Nephron progenitor cell (in vitro differentiated cells): ENCODE results near the gene CRP.
A peak's percentile ranks its signal among the peaks of the same experiment; 100 is the strongest.

Experiments
- DNase-seq: peaks from one replicate; pipeline ENCODE4 v3.0.0; 2021
- H3K27ac Mint-ChIP-seq: 2 replicates; pipeline ENCODE4 v1.8.0; 2021; ENCODE audit warnings: mild to moderate bottlenecking, moderate library complexity, mixed read lengths
- H3K27me3 Mint-ChIP-seq: 2 replicates; pipeline ENCODE4 v1.8.0; 2021; ENCODE audit warnings: mild to moderate bottlenecking, low read depth, mixed read lengths; ENCODE audit not compliant: poor library complexity
- H3K36me3 Mint-ChIP-seq: 2 replicates; pipeline ENCODE4 v1.8.0; 2021; ENCODE audit warnings: low read depth, mixed read lengths
- H3K4me1 Mint-ChIP-seq: 2 replicates; pipeline ENCODE4 v1.8.0; 2021; ENCODE audit warnings: mixed read lengths
- H3K4me3 Mint-ChIP-seq: 2 replicates; pipeline ENCODE4 v1.8.0; 2021; ENCODE audit warnings: mild to moderate bottlenecking, moderate library complexity, mixed read lengths
- H3K9me3 Mint-ChIP-seq: 2 replicates; pipeline ENCODE4 v1.8.0; 2021; ENCODE audit warnings: mild to moderate bottlenecking, moderate library complexity, mixed read lengths
- CTCF ChIP-seq: fragments of 200-600 bp; sonication (generic); IDR thresholded peaks from 2 replicates; pipeline ENCODE4 v1.5.0; 2021; ENCODE audit warnings: antibody characterized with exemption

CRP gene

GRCh38 chr1:159714529-159714928 is at the start of gene CRP:
Gene CRP (minus strand): TSS chr1:159714589. CDS start chr1:159714485, 104 bp downstream.
- H3K4me1 Mint-ChIP-seq, result no peaks in the 10 kb centered on the region
- H3K4me3 Mint-ChIP-seq, result no peak within 1 kb of the TSS
- no peak for DNase-seq
- no peaks in the 10 kb centered on the region for H3K36me3 Mint-ChIP-seq
- TF ChIP-seq CTCF, result no peak
- H3K9me3 Mint-ChIP-seq, result peaks cover 41% of the 10 kb centered on the region
- peak within 1 kb of the TSS; percentile 62 for H3K27ac Mint-ChIP-seq
- peaks cover 7% of the 10 kb centered on the region for H3K27me3 Mint-ChIP-seq

- TF ChIP-seq CTCF, result no peak
- DNase-seq, result no peak
- H3K36me3 Mint-ChIP-seq, result no peaks in the 10 kb centered on the region
- H3K27ac Mint-ChIP-seq, result no peak overlapping the region
- peaks cover 2% of the 10 kb centered on the region for H3K27me3 Mint-ChIP-seq
- no peaks in the 10 kb centered on the region for H3K4me1 Mint-ChIP-seq
- no peak overlapping the region for H3K4me3 Mint-ChIP-seq
- no peaks in the 10 kb centered on the region for H3K9me3 Mint-ChIP-seq
These were observed 49.3 kb upstream of the CRP start for GRCh38 chr1:159763686-159764085.

GRCh38 chr1:159756397-159756796 is 42.0 kb upstream of the CRP start:
- DNase-seq, result no peak
- Mint-ChIP-seq H3K4me1 (no peaks in the 10 kb centered on the region), H3K36me3 (no peaks in the 10 kb centered on the region), H3K4me3 (no peak overlapping the region), H3K27ac (no peak overlapping the region), H3K9me3 (no peaks in the 10 kb centered on the region), H3K27me3 (peaks cover 12% of the 10 kb centered on the region)
- TF ChIP-seq CTCF, result no peak

GRCh38 chr1:159755451-159756007 is 41.1 kb upstream of the CRP start:
- Mint-ChIP-seq H3K9me3 (no peaks in the 10 kb centered on the region), H3K4me1 (no peaks in the 10 kb centered on the region), H3K4me3 (no peak overlapping the region), H3K27ac (no peak overlapping the region), H3K36me3 (no peaks in the 10 kb centered on the region), H3K27me3 (peaks cover 10% of the 10 kb centered on the region)
- TF ChIP-seq CTCF, result no peak
- DNase-seq, result no peak

GRCh38 chr1:159753386-159753785 is 39.0 kb upstream of the CRP start:
- H3K36me3 Mint-ChIP-seq, result no peaks in the 10 kb centered on the region
- no peak for DNase-seq
- no peak overlapping the region for H3K27ac Mint-ChIP-seq
- H3K27me3 Mint-ChIP-seq, result peaks cover 10% of the 10 kb centered on the region
- TF ChIP-seq CTCF, result no peak
- no peak overlapping the region for H3K4me3 Mint-ChIP-seq
- H3K9me3 Mint-ChIP-seq, result no peaks in the 10 kb centered on the region
- no peaks in the 10 kb centered on the region for H3K4me1 Mint-ChIP-seq

GRCh38 chr1:159752135-159752580 is 37.8 kb upstream of the CRP start:
- no peak for DNase-seq
- Mint-ChIP-seq H3K4me1 (no peaks in the 10 kb centered on the region), H3K27me3 (peaks cover 8% of the 10 kb centered on the region), H3K36me3 (no peaks in the 10 kb centered on the region), H3K9me3 (no peaks in the 10 kb centered on the region), H3K4me3 (no peak overlapping the region), H3K27ac (no peak overlapping the region)
- TF ChIP-seq CTCF, result no peak
